ENCODE results near the gene HCN1.

The HCN1 gene

DNA sequence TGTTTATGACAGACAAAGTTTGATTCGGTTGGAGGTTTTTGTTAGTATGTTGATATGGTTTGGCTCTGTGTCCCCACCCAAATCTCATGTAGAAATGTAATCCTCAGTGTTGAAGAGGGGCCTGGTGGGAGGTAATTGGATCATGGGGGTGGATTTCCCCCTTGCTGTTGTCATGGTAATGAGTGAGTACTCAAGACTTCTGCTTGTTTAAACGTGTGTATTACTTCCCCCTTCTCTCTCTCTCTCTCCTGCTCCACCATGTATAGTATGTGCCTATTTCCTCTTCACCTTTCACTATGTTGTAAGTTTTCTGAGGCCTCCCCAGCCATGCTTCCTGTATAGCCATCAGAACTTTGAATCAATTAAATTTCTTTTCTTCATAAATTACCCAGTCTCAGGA is 415.1 kb downstream of the HCN1 start:
- DNase-seq = no peak

DNA sequence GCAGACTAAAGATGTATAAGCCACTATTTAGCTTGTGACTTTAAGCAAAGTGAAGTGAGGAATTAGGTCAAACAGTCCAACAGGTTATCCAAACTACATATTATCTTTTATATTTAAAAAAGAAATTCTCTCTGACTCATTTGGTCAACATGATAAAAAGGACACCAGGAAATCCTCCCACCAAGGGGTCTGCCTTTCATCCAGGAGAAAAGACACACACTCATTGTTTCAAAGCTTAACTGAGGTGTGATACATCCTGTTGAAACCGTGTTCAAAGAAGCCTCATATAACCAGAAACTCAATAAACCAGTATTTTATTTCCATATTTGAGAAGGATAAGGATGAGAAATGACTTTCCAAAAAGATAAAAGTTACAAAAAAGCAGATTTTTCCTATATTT is 417.1 kb downstream of the HCN1 start:
- DNase-seq = no peak

DNA sequence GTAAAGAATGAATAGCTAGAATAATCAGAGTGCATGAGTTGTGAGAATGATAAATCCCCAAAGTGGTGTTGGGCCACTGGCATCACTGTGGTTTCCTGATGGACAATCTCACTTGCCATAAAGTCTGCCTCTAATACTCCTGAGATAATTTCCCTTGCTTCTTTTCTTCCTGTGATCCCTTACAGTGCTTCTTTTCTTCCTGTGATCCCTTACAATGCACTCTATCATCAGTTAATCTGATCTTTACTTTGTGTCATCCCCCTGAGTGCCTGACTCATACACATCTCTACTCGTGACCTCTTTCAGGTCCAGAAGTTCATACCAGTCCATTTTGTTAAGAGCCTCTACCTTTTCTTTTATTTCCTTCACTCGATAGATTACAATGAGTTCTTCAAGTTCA is 418.3 kb downstream of the HCN1 start:
- DNase-seq = no peak

DNA sequence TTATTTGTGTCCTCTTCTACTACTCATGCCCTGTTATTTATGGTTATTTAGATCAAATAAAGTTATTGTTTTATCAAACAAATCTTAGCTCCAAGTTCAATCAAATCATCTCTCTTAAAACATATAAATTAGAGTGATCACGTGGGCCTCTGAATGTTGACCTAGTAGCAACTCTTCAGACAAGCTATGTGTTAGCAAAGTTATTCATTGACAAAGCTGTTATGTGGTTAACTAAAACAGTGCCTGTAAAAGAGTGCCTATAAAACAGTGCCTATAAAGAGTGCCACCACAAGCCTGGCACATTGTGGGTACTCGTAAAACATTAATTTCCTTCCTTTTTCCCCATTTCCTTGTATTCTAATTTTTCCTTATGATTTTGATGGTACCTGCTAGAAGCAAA is 421.9 kb downstream of the HCN1 start:
- no peak for DNase-seq

DNA sequence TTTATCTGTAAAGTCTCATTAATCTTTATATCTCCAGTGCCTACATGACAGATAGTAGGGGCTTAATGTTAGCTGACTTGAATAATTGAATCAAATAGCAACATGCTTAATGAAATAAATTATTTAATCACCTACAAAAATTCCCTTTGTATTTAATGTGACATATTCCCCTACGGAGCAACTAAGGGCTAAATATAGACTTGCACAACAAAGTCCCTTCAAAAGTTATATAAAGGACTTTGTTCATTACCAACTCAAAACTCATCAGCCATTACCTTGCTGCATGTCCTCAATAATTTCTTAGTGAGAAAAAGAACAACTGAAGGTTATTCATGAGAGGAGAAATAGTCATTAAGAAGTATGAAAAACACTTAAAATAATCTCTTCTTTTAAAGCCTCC is 424.6 kb downstream of the HCN1 start:
- no peak for DNase-seq

DNA sequence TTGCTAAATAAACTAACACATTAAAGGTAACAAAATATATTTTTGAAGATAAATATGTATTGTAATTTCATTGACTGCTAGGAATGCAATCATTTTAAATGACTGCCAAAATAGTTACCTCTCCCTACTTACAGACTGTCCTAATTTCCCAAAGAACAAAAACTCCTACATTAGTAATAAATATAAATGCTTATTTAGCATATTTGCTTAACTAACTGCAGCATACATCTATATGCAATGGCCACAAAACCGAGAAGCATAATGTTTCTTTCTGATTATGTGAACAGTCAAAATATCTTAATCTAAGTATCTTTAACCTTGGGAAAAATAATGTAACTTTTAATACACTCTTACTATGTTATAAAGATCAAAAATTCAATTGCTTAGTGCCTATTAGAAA is 431.7 kb downstream of the HCN1 start:
- no peak for DNase-seq

DNA sequence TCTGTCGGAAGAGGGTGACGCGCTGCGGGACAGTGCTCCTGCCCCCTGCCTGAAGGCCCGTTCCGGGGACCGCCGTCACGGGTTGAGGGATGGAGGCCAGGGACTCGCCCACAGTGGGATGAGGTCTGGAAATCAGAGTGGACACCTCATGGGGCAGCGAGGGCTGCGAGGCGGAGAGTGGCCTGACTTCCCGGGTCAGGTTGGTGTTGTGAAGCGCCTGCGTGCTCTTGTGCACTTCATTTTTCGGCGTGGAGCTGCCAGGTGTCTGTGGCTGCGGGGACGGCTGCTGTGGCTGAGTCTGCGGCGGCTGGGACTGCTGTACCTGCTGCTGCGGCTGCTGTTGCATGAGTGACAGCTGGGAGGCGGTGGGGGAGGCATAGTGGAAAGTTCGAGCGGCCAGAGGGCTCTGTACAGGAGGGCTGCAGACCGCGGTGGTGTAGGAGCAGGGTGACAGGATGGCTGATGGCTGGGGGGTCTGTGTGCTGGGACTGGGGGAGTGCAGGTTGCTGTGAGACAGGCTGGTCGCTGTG is 434.1 kb downstream of the HCN1 start:
- DNase-seq = no peak

DNA sequence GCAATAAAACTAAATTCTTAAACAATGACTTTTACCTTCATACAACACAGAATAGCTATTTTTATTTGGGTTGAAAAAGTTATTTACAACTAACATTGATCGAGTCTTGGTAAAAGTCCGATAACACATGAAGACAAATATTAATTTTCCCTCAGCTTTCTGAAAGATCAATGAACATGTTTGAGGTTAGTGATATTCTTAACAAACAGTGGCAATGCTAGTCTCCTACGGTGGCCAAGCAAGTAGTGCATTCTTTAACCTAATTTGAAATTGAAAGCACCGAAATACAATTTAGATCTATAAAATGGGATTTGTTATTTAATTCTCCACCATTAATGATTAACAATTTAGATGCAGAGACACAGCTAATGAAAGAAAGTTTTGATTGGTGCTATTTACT is 435.1 kb downstream of the HCN1 start:
- no peak for DNase-seq

DNA sequence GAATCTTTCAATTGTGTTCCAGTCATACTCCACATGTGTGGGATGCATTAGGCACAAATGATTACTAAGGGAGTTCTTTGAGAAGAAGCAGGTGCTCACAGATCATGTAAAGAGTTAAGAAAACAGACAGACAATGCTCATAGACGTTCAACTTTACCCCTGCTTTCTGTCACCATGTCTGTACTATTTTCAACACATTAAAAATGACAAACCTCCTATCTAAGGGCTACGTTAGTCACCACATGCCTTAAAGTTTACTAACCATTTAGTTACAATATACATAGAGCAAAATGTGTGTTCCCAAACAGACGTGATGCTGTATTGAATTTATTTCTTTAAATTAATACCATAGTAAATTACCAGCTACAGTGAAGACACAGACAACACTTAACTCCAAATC is 435.9 kb downstream of the HCN1 start:
- no peak for DNase-seq

DNA sequence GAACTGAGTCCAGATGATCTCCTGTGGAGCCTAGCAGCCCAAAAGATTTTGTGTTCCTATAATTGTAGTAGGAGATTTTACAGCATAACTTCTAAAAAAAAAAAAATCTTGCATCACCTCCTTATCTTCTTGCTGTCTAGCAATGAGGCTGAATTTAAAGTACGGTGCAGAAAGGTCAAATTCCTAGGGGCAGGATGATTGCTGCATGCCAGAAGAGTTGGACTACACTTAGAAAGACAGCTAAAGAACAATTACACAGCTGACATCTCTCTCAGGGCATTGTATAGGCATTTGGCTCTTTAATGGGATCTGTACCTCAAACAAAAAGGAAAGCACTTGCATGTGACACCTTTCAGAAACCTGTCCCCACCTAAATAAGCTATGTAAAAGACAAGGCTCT is 443.2 kb downstream of the HCN1 start:
- no peak for DNase-seq

DNA sequence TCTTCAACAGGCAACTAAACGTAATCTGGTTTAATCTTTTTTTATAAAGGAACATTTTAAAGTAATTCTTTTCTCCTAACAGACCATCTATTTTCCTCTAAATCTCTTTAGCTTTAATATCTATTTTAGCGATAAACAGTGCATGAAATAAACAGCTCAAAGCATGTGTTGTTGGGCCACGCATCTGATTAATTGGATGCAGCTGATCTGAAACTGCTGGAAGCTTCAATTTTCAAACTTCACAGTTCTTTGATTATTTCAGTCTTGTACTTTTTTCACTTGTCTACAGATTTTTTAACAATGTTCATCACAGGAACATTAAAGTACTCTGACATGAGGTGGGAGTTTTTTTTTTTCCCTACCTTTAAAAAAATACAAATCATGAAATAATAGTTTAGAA is 443.6 kb downstream of the HCN1 start:
- DNase-seq = no peak

DNA sequence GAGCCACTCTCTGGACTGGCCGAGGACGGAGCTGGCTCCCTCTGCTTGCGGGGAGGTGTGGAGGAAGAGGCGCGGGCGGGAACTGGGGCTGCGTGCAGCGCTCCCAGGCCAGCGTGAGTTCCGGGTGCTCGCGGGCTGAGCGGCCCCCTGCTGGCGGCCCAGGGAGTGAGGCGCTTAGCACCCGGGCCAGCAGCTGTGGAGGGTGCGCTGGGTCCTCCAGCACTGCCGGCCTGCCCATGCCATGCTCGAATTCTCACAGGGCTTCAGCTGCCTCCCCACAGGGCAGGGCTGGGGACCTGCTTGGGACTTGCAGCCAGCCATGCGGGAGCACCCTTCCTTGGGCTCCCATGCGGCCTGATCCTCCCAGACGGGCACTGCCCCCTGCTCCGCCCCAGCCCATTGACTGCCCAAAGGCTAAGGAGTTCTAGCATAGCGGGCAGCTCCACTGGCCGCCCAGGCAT is 470.6 kb downstream of the HCN1 start:
- no peak for DNase-seq

DNA sequence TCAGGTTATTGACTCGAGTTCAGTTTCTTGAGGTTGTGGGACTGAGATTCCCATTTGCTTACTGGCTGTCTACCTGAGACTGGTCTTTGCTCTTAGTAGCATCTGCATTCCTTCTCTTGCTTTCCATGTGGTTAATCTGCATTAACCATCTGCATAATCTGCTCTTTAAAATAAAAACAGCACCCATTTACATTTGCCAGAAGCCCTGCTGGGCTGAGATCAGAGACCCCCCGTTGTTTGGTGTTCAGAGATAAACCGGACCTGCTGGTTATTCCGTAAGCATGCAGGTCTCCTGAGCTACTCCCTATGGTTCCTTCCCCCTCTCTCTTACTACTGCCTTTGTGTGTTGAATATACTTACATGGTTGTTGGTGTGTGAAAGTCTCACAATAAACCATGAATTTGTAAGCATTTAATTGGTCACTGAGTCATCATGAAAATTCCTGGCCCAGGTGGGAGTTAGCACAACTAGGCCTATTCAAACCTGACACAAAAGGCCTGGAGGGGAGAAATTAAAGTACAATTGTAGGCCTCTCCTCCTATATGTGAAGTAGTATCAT is 490.7 kb downstream of the HCN1 start:
- DNase-seq = no peak
